OCI-LY3 (cell line): Measurements from ENCODE around the gene PLXNB1.

Experiments
- H2AFZ ChIP-seq: fragments of 200-600, 300-600 bp; shearing (Covaris generic); 2 replicates; pipeline ENCODE4 v1.6.0; 2014; ENCODE audit warnings: antibody characterized with exemption, low read depth, low read length
- H3K27ac ChIP-seq: fragments of 200-600, 300-600 bp; sonication (generic); 2 replicates; pipeline ENCODE4 v1.5.1; 2014; ENCODE audit warnings: mild to moderate bottlenecking, low read length, moderate library complexity, mixed read lengths
- H3K27me3 ChIP-seq: fragments of 200-600, 300-600 bp; sonication (generic); 2 replicates; pipeline ENCODE4 v1.6.1; 2014; ENCODE audit warnings: low read depth, low read length, mixed read lengths
- H3K36me3 ChIP-seq: fragments of 200-600, 300-600 bp; sonication (generic); replicated peaks from 2 replicates; pipeline ENCODE3; 2014; ENCODE audit warnings: low read depth, low read length, mixed read lengths
- H3K4me1 ChIP-seq: fragments of 300-600, 200-600 bp; sonication (generic); 2 replicates; pipeline ENCODE4 v1.6.1; 2014; ENCODE audit warnings: low read length, mixed read lengths
- H3K4me2 ChIP-seq: fragments of 200-600, 300-600 bp; sonication (generic); 2 replicates; pipeline ENCODE4 v1.6.1; 2014; ENCODE audit warnings: low read length, mixed read lengths
- H3K4me3 ChIP-seq: fragments of 300-600, 200-600 bp; sonication (generic); 2 replicates; pipeline ENCODE4 v1.5.1; 2014; ENCODE audit warnings: antibody characterized with exemption, mild to moderate bottlenecking, low read length, moderate library complexity
- H3K79me2 ChIP-seq: fragments of 300-600, 200-600 bp; shearing (Covaris generic); 2 replicates; pipeline ENCODE4 v1.6.1; 2014; ENCODE audit warnings: mild to moderate bottlenecking, low read length, mixed read lengths
- H3K9ac ChIP-seq: fragments of 300-600, 200-600 bp; shearing (Covaris generic); 2 replicates; pipeline ENCODE4 v1.6.0; 2014; ENCODE audit warnings: mild to moderate bottlenecking, low read length, moderate library complexity
- H3K9me3 ChIP-seq: fragments of 200-600, 300-600 bp; shearing (Covaris generic); 2 replicates; pipeline ENCODE4 v1.6.1; 2014; ENCODE audit warnings: low read length, mixed read lengths; ENCODE audit not compliant: insufficient read depth
- H4K20me1 ChIP-seq: fragments of 200-600, 300-600 bp; sonication (generic); 2 replicates; pipeline ENCODE4 v1.6.1; 2016; ENCODE audit warnings: low read length, mixed read lengths; ENCODE audit not compliant: insufficient read depth
- EZH2phosphoT487 ChIP-seq: fragments of 200-600 bp; shearing (Covaris generic); IDR thresholded peaks from 2 replicates; pipeline ENCODE4 v1.6.1; 2018; ENCODE audit warnings: antibody characterized with exemption, mixed run types, low read depth
- TF ChIP-seq, protein P1 (sequence below): fragments of 200-600, 300-600 bp; sonication (generic); IDR thresholded peaks from 2 replicates; pipeline ENCODE4 v1.5.1; 2014; ENCODE audit warnings: antibody characterized with exemption, low read length, low read depth

The PLXNB1 gene

DNA sequence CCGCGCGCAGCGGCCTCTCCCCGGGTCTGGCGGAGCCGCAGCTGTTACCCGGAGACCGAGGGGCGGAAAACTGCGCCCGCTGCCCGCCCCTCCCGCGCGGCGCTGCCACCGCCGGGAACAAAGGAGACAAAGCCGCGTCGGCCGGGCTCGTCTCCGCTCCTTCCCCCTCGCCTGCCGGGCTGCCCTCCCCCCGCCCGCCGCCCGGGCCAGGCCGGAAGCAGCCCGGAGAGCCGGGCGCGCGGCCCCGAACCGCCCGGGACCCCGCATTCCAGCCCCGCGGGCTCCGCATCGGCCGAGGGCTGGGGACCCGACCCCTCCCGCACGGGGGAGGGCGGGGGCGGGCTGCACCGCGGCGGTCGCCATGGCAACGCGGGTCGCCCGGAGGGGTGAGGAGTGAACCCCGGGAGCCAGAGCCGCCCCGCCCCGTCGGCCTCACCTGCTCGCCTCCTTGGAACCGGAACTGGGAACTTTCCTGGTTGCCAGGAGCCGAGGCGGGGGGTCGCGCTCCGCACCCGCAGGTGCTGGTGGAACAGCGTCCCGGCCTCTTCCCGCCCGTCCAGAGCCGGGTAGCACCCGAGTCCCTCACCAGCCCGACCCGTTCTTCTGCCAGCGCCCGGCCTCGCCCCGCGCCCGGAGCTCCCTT lies 448 bp downstream of the PLXNB1 start:
- Histone ChIP-seq H3K4me1 (peaks cover 29% of the 10 kb centered on the region; the same call in 1 of the 2 replicates), H3K9me3 (no peaks in the 10 kb centered on the region), H3K9ac (peak overlapping the region; percentile 75), H2AFZ (peak overlapping the region; percentile 39; the same call in 1 of the 2 replicates), H3K27ac (0 out of 2 replicates have a peak overlapping the region, but pooled peaks have one; percentile 5), H4K20me1 (peaks cover 4% of the 10 kb centered on the region; the same call in 1 of the 2 replicates), H3K4me2 (peak overlapping the region; percentile 78), H3K36me3 (peaks cover 22% of the 10 kb centered on the region), H3K79me2 (peaks cover 26% of the 10 kb centered on the region), H3K27me3 (no peaks in the 10 kb centered on the region), H3K4me3 (peak overlapping the region; percentile 85)
- no peak for TF ChIP-seq EZH2phosphoT487
- TF ChIP-seq, protein P1, sequence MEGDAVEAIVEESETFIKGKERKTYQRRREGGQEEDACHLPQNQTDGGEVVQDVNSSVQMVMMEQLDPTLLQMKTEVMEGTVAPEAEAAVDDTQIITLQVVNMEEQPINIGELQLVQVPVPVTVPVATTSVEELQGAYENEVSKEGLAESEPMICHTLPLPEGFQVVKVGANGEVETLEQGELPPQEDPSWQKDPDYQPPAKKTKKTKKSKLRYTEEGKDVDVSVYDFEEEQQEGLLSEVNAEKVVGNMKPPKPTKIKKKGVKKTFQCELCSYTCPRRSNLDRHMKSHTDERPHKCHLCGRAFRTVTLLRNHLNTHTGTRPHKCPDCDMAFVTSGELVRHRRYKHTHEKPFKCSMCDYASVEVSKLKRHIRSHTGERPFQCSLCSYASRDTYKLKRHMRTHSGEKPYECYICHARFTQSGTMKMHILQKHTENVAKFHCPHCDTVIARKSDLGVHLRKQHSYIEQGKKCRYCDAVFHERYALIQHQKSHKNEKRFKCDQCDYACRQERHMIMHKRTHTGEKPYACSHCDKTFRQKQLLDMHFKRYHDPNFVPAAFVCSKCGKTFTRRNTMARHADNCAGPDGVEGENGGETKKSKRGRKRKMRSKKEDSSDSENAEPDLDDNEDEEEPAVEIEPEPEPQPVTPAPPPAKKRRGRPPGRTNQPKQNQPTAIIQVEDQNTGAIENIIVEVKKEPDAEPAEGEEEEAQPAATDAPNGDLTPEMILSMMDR: no peak

DNA sequence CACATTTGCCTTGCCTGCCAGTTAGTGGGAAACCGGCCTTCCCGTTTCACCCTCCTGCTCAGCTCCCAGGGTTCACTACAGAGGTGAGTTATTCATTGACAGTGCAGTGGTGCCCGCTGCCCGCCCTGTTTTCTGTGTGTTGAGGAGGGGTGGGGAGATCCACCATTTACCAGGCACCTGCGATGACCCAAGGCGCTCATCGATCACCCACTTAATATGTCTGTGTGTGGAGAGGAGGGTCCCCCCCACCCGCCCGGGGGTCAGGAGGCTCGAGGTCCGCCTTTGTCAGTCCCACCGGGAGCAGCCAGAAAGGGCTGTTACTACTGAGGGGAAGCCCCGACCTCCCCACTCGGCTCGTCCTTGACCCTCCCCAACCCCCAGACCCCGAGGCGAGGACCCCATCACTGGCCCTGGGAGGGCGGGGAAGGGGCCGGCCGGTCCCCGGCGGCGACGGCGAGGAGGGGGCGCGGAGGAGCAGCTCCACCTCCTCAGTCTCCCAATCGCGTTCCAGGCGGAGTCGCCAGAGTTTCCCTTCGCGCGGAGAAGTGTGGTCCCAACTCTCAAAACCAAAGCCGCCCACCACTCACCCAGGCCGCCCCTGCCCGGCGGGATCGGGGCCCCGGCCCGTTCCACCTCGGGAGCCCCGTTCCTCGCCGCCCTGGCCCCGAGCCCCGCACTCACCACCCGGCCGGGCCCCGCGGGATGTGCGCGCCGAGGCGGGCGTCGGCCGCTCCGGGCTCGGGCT lies 1.1 kb downstream of the PLXNB1 start:
- Histone ChIP-seq H3K9me3 (no peaks in the 10 kb centered on the region), H3K4me3 (peak overlapping the region; percentile 85), H3K4me2 (peak overlapping the region; percentile 78), H3K4me1 (peaks cover 29% of the 10 kb centered on the region; the same call in 1 of the 2 replicates), H2AFZ (peak overlapping the region; percentile 39; the same call in 1 of the 2 replicates), H4K20me1 (peaks cover 4% of the 10 kb centered on the region; the same call in 1 of the 2 replicates), H3K27me3 (no peaks in the 10 kb centered on the region), H3K36me3 (peaks cover 19% of the 10 kb centered on the region), H3K79me2 (peaks cover 26% of the 10 kb centered on the region), H3K9ac (peak overlapping the region; percentile 75), H3K27ac (0 out of 2 replicates have a peak overlapping the region, but pooled peaks have one; percentile 5)
- TF ChIP-seq EZH2phosphoT487: no peak
- TF ChIP-seq, protein P1: no peak

DNA sequence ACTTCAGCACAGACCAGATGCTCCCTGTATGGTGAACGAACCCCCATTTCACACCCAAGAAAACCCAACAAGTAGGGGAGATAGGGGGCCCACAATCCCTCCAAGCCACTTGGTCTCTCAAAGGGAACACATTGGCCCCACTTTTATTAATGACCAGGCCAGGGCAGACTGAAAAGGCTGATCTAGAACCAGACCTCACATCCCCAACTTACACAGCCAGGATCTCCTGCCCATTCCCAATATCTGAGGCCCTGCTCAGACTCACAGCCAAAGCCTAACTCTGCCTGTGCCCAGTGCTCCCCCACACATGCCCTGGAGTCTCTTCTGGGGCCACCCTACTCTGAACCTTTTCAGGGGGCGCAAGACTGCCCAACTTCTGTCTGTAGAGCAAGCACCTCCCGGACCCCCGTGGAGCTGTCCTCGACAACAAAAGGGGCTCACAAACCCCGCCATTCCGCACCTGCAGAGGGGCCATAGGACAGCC lies 1.8 kb downstream of the PLXNB1 start:
- Histone ChIP-seq H2AFZ (no peak overlapping the region), H3K9ac (peak overlapping the region; percentile 75), H3K36me3 (peaks cover 16% of the 10 kb centered on the region), H3K27me3 (no peaks in the 10 kb centered on the region), H3K27ac (no peak overlapping the region), H3K79me2 (peaks cover 26% of the 10 kb centered on the region), H3K4me2 (peak overlapping the region; percentile 78), H3K9me3 (no peaks in the 10 kb centered on the region), H4K20me1 (peaks cover 4% of the 10 kb centered on the region; the same call in 1 of the 2 replicates), H3K4me3 (peak overlapping the region; percentile 85), H3K4me1 (peaks cover 30% of the 10 kb centered on the region; the same call in 1 of the 2 replicates)
- TF ChIP-seq, protein P1: no peak
- TF ChIP-seq EZH2phosphoT487: no peak

DNA sequence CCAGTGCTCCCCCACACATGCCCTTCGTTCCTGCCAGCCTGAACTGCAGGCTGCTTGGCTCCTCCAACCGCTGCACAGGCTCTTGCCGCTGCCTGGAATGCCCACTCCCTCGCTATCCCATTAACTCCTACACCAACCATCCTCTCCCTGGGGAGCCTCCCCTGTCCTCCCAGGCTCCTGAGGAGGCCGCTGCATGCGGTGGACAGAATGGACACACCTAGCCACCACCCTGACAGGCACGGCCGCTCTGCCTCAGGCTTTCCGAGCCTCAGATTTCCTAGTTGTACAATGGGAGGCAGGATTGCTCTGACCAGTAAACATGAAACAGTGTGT lies 2.3 kb downstream of the PLXNB1 start:
- Histone ChIP-seq H3K4me2 (peak overlapping the region; percentile 78), H3K9ac (no peak overlapping the region)
- no peak for TF ChIP-seq EZH2phosphoT487
- TF ChIP-seq, protein P1: no peak

More for the DNA sequence above, 2.3 kb downstream of the PLXNB1 start:
- Histone ChIP-seq H3K27me3 (no peaks in the 10 kb centered on the region), H3K4me1 (peaks cover 31% of the 10 kb centered on the region; the same call in 1 of the 2 replicates), H3K36me3 (peaks cover 13% of the 10 kb centered on the region), H3K4me3 (no peak overlapping the region), H4K20me1 (peaks cover 4% of the 10 kb centered on the region; the same call in 1 of the 2 replicates), H3K27ac (no peak overlapping the region), H3K79me2 (peaks cover 26% of the 10 kb centered on the region), H3K9me3 (no peaks in the 10 kb centered on the region), H2AFZ (no peak overlapping the region)
